Lower lobe of right lung (tissue), 2 donors: Measurements from ENCODE around the gene ECT2. TPM values are rescaled to one million over a fixed set of nuclear protein-coding genes. Genes with fewer than 3 reads are reported as not detected.
"Not testable (repeated sequence)": the region's sequence is repeated elsewhere in the genome, so short reads cannot be mapped to it uniquely, and the experiment has no call there.

Experiments used
- ATAC-seq, 2 donors: fragments of 200-7000 bp; cut with Tn5 transposase; one replicate each; pipeline ENCODE4 v1.9.1; 2020 to 2022; ENCODE audit warnings: mild to moderate bottlenecking in 2 of 2, moderate library complexity in 2 of 2
- DNase-seq: peaks from one replicate; pipeline ENCODE4 v3.0.0-alpha.2; 2020
- H3K27ac ChIP-seq: fragments of 200-600 bp; one replicate; pipeline ENCODE4 v1.8.0; 2022
- H3K27me3 ChIP-seq: fragments of 200-600 bp; one replicate; pipeline ENCODE4 v1.8.0; 2022; ENCODE audit warnings: low read depth
- H3K36me3 ChIP-seq: fragments of 200-600 bp; one replicate; pipeline ENCODE4 v1.8.0; 2022; ENCODE audit warnings: mild to moderate bottlenecking
- H3K4me1 ChIP-seq: fragments of 200-600 bp; one replicate; pipeline ENCODE4 v1.8.0; 2022
- H3K4me3 ChIP-seq: fragments of 200-600 bp; one replicate; pipeline ENCODE4 v1.8.0; 2022; ENCODE audit warnings: mild to moderate bottlenecking
- H3K9me3 ChIP-seq: fragments of 200-600 bp; one replicate; pipeline ENCODE4 v1.8.0; 2022
- intact Hi-C: fragments of 100-400 bp; cut with DNase I; formaldehyde crosslinking; loops from one replicate; pipeline ENCODE4 v1.11.0; 2022
- total RNA-seq: library from RNA; stranded (reverse); fragmentation: NEBNext Ultra II Directional; extraction: Animal tissue kit (Norgen Biotek cat#: 25700); gene quantifications from one replicate; pipeline ENCODE4 v1.2.1, GENCODE V29; 2021
- TF ChIP-seq, protein P1 (sequence below): fragments of 200-600 bp; IDR thresholded peaks from one replicate; pipeline ENCODE4 v1.8.0; 2022; ENCODE audit warnings: antibody characterized with exemption, mild to moderate bottlenecking
- donor health status: DM: no; HTN: yes; CAD: no; lungs with severe emphysema.

The ECT2 gene
- total RNA-seq, 1 donor from 2014 or later: 14.1 TPM

DNA sequence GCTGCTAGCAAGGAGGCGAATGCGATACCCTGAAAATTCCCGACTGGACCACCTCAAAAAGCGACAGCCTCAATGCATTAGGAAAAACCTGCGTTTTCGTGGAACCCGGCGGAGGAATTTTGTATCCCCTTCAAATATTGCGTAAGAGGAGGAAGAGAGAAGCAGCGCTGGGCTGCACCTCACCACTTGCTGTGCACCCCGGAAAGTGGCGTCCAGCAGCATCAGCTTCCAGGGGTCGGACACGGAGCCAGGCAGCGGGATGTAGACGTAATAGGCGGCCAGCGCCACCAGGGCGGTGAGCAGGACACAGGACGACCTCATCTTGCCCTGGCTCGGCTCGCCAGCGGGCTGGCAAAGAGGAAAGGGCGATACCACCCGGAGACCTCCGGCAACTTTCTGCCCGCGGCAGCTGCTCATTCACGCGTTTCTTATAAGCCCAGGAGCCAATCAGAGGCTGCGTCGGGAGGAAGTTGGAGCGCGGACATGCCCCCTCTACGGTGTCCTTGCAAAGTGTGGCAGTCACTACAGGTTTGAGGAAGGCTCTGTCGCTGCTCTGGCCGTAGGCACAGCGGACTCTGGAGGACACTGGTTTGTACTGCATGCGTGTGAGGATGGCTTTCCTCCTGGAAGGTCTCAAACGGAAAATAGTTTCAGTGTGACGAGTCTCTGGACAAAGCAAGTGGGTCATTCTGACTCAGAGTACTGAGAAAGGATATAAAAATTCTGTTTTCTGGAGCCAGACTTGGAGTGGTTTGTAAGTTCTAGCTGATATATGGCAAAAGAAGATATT, 39.7 kb upstream of the ECT2 start, which contains the start of gene NCEH1:
NCEH1 (minus strand) TSS at position 404 of the 790 bp plus-strand sequence; CDS start at position 321, 83 bp downstream.
- ATAC-seq: peak; percentile 98 to 99
- Histone ChIP-seq H3K9me3 (no peaks in the 10 kb centered on the region), H3K27me3 (no peaks in the 10 kb centered on the region), H3K27ac (peak within 1 kb of the TSS; percentile 82), H3K4me1 (peaks cover 30% of the 10 kb centered on the region), H3K36me3 (no peaks in the 10 kb centered on the region), H3K4me3 (peak within 1 kb of the TSS; percentile 71)
- DNase-seq: peak; percentile 94
- intact Hi-C loops: no loop called here
- TF ChIP-seq, protein P1, sequence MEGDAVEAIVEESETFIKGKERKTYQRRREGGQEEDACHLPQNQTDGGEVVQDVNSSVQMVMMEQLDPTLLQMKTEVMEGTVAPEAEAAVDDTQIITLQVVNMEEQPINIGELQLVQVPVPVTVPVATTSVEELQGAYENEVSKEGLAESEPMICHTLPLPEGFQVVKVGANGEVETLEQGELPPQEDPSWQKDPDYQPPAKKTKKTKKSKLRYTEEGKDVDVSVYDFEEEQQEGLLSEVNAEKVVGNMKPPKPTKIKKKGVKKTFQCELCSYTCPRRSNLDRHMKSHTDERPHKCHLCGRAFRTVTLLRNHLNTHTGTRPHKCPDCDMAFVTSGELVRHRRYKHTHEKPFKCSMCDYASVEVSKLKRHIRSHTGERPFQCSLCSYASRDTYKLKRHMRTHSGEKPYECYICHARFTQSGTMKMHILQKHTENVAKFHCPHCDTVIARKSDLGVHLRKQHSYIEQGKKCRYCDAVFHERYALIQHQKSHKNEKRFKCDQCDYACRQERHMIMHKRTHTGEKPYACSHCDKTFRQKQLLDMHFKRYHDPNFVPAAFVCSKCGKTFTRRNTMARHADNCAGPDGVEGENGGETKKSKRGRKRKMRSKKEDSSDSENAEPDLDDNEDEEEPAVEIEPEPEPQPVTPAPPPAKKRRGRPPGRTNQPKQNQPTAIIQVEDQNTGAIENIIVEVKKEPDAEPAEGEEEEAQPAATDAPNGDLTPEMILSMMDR: peak; percentile 82

DNA sequence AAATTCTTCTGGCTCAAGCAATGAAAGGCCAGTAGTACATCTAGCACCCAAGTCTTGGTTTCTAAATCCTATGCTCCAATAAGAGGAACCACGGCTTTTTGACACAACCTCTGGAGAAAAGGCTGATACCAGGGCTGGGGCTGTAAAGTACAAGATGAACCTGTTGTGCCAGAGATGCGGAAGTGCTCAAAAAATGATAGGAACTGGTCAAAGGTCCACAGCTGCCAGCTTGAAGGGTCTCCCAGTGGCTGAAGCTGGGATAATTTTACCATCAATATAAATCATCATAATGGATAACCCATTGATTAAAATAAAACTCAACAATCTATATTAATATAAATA, 39.1 kb upstream of the ECT2 start:
- H3K4me1 ChIP-seq: peaks cover 30% of the 10 kb centered on the region
- no peak for DNase-seq
- peak; percentile 32 to 43 for ATAC-seq
- no peaks in the 10 kb centered on the region for H3K36me3 ChIP-seq
- TF ChIP-seq, protein P1: no peak
- peak overlapping the region; percentile 71 for H3K4me3 ChIP-seq
- no peaks in the 10 kb centered on the region for H3K9me3 ChIP-seq
- H3K27me3 ChIP-seq: no peaks in the 10 kb centered on the region
- intact Hi-C loops: no loop called here
- peak overlapping the region; percentile 82 for H3K27ac ChIP-seq

DNA sequence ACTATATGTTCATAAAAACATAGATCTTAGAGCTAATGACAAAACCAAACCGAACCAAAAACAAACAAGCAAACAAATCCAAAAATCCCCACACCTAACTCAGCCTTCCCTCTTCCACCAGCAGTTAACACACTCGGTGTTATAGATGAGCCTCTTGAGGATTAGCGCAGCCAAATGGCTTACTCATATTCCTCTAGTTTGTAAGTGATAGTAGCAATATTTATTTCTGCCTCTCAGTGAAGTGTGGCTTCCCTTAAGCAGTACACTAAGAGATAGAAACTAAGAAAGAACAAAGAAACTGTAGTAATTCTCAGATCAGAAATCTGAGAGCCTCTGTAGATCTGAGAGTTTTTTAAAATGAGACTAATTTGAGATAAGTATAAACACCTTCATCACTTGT, 37.2 kb upstream of the ECT2 start:
- TF ChIP-seq, protein P1: no peak
- no peak overlapping the region for H3K4me3 ChIP-seq
- H3K36me3 ChIP-seq: no peaks in the 10 kb centered on the region
- ATAC-seq (no peak), DNase-seq (no peak)
- H3K9me3 ChIP-seq: no peaks in the 10 kb centered on the region
- peaks cover 25% of the 10 kb centered on the region for H3K4me1 ChIP-seq
- H3K27ac ChIP-seq: no peak overlapping the region
- intact Hi-C loops: no loop called here
- no peaks in the 10 kb centered on the region for H3K27me3 ChIP-seq

DNA sequence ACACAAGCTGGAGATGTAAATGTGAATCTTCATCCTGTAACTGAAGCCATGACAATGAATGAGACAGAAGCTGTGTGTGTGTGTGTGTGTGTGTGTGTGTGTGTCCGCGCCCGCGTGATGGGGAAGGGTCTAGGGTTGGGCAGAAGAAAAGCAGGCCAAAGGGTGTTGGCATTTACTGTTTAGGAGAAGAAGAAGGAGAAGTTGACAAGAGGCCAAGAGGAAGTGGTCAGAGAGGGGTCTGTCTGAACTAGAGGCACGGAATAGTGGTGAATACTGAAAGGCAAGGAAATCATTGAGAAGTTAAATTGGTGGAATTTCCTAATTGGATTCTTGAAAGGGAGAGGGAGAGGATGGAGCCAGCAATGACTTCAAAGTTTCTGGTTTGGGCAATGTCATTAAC, 34.0 kb upstream of the ECT2 start:
- ATAC-seq (peak; percentile 79 to 92), DNase-seq (peak; percentile 75)
- H3K27me3 ChIP-seq: no peaks in the 10 kb centered on the region
- H3K36me3 ChIP-seq: no peaks in the 10 kb centered on the region
- H3K9me3 ChIP-seq: no peaks in the 10 kb centered on the region
- intact Hi-C loops: no loop called here
- no peak overlapping the region for H3K27ac ChIP-seq
- H3K4me1 ChIP-seq: peaks cover 6% of the 10 kb centered on the region
- TF ChIP-seq, protein P1: no peak
- no peak overlapping the region for H3K4me3 ChIP-seq

DNA sequence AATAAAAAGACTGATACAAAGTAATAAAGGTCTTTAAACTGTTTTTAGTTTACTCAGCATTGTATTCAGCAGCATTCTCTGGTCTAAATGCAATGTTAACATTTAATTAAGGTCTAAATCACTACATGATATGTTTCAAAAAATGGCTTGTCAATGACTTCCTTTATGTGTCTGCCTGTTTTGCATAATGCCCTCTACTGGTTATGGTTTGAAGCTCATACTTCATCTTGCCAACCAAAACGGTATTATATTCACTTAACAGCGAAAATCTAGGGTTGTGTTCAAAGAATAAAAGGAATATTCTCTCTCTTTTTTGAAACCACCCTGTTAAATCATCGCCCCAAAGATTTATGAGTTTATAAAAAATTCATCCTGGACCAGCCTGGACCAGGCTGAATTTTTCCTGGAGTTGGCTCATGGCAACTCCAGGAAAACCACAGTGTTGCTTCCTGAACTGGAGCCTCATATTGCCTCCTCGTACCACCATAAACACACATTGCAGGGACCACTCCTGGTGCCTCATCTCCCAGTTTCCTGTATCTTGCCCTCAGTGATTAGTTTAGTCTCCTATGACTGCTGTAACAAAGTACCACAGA, 32.9 kb upstream of the ECT2 start:
- H3K27ac ChIP-seq: no peak overlapping the region
- no peaks in the 10 kb centered on the region for H3K27me3 ChIP-seq
- H3K36me3 ChIP-seq: no peaks in the 10 kb centered on the region
- no peaks in the 10 kb centered on the region for H3K9me3 ChIP-seq
- no peaks in the 10 kb centered on the region for H3K4me1 ChIP-seq
- ATAC-seq (peak; percentile 56 to 59), DNase-seq (no peak)
- TF ChIP-seq, protein P1: no peak
- no peak overlapping the region for H3K4me3 ChIP-seq
- intact Hi-C loops: no loop called here

DNA sequence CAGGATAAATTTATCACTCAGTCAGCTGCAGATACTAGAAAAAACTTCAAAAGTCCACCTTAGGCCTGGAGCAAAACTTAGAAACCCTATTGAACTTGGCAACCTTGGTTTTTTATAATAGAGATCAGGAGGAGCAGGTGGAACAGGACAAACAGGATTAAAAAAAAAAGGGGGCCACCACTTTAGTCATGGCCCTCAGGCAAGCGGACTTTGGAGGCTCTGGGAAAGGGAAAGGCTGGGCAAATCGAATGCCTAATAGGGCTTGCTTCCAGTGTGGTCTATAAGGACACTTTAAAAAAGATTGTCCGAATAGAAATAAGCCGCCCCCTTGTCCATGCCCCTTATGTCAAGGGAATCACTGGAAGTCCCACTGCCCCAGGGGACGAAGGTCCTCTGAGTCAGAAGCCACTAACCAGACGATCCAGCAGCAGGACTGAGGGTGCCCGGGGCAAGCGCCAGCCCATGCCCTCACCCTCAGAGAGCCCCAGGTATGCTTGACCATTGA, 27.9 kb upstream of the ECT2 start:
- H3K36me3 ChIP-seq, DNase-seq, H3K4me1 ChIP-seq, ATAC-seq, H3K27ac ChIP-seq, H3K9me3 ChIP-seq, H3K27me3 ChIP-seq, intact Hi-C loops, H3K4me3 ChIP-seq: not testable (repeated sequence)
